GOT3 (cell line): Measurements from ENCODE around the gene SAMD13.

ENCODE experiments used
- DNase-seq: peaks from one replicate; lab custom pipeline; 2025; ENCODE audit warnings: mixed read lengths; lab: John Stamatoyannopoulos, UW

The SAMD13 gene, protein sequence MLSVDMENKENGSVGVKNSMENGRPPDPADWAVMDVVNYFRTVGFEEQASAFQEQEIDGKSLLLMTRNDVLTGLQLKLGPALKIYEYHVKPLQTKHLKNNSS

DNA sequence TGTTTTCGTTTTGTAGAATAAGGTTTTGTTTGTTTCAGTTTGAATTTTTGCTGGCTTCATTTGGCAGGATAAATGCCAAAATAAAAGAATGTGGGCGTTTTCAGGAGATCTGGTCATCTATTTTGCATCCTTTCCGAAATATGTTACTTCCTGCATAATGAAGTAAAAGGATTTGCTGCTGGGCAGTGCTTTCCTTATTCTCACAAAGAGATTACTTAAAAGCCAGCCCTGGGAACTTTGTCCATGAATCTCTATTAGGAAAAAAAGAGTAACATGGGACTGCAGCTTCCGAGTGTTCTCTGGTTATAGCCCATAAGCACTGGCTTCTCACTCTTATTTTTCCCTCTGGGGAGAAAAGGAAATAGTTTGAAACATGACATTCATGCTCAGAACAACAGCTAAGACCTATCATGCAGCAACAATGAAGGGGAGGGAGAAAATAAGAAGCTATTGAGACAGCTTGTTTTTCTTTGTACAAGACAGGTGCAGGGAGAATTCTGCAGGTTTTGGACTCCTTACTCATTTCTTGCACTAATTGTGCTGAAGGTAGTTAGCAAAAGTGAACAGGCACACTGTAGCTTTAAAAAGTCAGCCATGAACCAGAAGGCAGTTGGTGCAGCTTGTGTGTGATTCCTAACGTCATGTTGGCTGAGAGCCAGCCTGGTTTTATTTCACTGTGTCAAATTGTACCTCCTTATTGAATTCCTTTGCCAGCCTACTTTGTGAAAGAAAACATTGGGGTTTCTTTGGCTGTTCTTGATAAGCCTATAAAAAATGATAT lies at the start of gene SAMD13:
TSS of gene SAMD13 (plus strand) at position 705 of the 781 bp plus-strand sequence. CDS start 1,527 bp downstream, outside the sequence.
- no peak for DNase-seq

DNA sequence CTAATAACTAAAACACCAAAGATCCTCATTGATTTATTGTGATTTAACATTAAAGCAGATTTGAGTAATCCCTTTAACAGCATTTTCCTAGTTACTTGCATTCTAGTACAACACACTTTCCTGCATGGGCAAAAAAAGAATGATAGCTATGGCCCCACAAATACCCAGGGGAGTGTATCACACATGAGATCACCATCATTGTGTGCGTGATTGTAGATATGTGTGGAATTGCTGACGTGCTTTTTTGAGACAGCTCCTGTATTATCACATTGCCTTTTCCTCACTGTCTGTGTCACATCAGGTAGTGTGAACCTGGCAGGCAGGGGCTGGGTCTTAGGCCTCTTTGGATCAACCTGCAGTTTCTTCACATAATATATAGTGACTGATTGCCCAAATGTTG lies 48.5 kb upstream of the SAMD13 start:
- DNase-seq = no peak

DNA sequence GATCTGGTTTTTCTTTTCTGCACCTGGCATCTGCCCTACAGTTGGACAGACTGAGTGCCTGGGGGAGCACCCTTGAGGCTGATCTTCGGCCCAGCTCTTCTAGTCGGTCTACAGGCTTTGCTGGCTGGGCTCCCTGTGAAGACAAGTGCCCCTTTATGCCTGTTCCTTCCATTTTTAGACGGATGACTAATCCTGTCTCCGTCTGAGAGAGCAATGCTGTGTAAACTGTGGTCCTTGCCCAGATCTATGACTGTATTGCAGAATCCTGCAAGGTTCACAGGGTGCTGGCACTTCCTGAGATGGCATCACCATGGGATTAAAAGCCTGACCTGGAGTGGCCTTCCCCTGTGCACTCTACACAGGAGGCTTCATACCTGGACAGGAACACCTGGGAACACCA lies 47.6 kb upstream of the SAMD13 start:
- DNase-seq = no peak

DNA sequence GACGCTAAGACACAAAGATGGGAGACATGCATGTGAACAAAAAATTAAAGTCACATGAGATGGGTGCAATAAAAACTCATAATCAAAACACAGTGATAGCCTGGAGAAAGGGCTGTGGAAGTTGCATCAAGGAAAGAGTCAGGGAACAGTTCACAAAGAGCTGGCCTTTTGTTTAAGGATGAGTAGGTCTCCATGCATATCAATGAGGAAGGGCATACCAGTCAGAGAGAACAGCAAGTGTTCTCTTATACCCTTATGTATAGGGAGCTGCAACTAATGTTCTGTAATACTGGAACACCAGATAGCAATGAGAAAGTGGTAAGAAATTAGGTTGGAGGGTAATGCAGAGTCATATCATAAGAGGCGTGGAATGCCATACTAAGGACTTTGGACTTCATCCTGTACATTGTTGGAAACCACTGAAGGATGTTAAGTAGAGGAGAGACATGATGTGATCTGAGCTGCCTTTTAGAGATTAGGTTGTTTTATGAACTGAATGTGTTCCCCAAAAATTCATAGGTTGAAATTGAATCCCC lies 46.7 kb upstream of the SAMD13 start:
- no peak for DNase-seq

DNA sequence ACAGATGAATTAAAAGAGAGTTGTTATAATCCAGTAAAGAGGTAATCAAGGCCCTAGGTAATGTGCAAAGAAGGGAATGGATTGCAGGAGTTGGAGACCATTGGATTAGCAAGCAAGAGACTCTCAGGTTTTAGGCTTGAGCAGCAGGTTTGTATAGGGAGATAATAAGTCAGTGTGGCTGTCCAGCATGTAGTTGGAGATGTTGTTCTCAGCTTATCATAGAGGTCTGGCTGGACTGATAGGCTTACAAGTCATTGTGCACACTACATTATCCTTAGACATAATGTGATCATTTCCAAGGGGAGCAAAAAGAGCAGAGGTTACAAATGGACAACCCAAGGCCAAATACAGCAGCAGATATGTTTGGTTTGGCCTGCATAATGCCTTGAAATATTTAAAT lies 45.9 kb upstream of the SAMD13 start:
- DNase-seq = no peak

DNA sequence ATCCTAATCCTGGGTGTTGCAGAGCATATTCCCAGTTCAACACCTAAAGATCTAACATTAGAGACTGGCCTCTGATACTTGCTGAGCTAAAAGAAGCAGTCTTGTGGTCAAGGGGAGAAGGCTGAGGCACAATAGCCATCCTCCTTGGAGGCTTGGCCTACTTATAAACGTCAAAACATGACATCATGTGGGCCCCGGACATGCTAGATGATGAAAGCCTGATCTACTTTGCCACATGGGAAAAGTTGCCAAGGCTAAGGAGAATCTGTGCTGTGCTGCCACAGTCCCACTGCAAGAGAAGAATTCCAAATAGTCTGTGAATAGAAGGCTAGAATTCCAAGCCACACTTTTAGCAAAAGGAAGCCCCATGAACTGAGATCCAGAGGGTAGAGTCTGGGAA lies 43.9 kb upstream of the SAMD13 start:
- DNase-seq = no peak

DNA sequence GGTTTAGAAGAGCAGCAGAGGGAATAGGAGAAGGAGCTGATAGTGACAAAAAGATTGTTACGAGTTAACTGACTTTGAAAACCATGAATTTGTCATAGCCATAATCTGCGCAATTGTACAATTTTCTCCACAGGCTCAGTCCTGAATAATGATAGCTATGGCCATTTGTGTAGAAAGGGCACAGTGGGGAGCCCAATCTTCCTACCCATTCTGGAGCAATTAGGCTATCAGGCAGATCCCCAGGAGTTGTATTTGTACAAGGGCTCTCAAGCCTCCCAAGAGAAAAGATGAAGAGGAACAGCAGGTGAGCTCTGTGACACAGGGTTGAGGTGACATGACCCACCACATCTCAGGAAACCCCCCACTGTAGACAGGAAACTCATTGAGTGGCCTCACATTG lies 42.1 kb upstream of the SAMD13 start:
- DNase-seq = no peak

DNA sequence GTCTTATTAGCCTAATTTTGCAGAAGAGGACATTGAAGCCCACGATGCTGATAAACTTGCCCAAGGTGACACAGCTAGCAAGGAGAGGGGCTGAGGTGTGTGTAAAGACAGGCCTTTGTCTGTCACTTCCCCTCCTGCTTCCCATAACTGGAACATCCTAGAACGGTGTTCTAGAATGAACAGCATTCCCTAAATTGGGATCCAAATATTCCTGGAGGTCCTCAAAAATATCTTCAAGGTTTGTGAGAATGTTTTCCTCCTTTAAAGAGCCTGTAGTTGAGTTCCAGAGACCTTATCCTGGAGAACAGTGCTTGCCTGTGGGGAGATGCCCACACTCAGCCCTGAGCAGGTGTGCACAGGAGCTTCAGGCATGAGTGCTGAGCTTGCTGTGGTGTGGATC lies 41.5 kb upstream of the SAMD13 start:
- DNase-seq = no peak

DNA sequence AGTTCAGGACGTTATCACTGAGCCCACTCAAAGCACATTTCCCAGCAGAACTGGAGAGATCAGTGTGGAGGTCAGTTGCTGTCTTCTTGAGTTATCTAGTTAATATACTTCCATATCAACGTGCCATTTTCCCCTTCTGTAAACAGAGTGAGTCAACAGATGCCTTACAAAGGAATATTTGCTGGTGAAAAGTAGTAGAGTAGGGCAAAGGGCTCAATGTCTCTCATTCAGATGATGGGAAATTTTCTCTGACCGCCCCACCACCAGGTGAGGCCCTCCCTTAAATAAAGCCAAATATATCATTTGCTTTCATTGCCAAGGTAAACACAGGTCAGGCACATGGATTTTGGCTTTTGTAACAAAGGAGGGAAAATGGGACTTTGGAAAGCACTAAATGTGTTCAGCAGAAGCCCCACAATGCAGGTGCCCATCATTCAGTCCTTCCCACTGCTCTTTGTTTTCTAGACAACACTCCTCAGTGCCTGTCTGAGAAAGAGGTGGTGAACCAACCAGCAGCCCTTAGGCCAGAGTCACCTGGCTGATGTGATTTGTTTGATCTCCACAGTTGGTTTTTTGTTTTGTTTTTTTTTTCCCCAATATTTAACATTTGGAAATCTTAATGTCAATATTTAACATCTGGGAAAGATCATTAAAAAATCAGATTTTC lies 40.5 kb upstream of the SAMD13 start:
- no peak for DNase-seq

DNA sequence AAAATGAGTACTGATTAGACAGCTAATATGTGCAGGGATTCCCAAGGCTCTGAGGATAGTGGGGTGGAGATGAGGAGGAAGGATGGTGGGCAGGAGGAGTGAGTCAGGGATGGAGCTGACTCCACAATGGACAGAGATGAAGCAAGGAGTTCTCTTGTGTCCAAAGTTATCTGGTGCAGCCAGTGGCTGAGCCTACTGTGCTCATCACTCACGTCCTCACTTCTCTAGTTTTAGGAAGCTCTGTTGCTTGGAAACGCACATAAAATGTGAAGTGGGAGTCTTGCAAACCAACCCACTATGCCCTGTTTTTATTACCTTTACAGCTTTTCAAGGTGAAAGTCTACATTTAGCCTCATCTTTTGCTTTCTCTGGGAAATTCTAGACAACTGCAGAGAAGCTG lies 36.5 kb upstream of the SAMD13 start:
- DNase-seq = no peak

DNA sequence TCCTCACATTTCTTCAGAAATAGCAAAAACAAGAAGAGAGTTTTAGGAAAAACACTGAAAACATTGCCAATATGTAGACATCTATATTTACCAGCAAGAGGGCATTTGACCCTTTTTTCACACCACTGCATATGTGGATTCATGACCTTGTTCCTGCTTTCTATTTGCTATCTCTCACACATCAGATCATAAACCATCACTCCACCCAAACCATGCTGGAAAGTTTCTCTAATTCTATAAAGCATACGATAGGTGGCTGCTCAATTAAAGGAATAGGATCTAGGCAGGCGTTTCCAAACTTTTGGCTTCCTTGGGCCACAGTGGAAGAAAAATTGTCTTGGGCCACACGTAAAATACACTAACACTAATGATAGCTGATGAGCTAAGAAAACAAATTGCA lies 35.6 kb upstream of the SAMD13 start:
- DNase-seq = no peak

DNA sequence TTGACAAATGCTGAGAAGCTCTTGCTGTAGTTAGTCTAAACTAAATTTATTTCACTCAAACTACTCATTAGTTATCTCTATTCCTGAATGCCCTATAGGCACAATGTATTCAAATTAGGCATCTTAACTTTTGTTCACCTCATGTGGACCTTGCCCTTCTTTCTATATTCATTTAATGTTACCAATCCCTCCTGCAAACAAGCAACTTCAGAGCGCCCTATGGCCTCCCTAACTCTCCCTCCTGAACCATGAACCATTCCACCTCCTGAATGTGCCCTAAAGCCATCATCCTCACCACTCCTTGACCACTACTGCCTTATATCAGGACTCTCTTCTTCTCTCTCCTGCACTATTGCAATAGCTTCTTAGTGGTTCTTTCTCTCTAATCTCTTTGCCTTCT lies 34.8 kb upstream of the SAMD13 start:
- no peak for DNase-seq

DNA sequence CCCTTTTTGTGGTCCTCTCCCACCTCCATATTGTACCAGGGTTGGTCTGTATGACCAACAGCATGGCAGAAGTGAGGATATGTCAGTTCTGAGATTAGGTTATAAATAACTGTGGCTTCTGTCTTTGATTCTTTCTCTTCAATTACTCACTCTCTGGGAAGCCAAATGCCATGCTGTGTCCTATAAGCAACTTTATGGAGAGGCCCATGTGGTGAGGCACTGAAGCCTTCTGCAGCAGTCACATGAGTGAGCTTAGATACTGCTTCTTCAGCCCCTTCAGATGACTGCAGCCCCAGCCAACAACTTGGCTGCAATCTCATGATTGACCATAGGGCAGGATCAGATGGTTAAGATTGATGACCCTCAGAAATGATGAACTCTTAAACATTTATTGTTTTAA lies 34.0 kb upstream of the SAMD13 start:
- DNase-seq = no peak

DNA sequence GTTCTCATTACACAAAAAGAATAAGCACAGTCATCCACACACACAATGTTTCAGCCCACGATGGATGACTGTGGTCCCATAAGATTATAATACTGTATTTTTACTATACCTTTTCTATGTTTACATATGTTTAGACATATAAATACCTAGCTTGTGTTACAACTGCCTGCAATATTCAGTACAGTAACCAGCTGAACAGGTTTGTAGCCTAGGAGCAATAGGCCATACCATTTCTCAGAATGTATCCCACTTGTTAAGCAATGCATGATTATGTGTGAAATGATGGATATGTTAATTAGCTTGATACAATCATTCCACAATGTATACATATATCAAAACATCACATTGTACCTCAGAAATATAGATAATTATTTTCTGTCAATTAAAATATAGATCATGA lies 33.2 kb upstream of the SAMD13 start:
- DNase-seq = no peak

DNA sequence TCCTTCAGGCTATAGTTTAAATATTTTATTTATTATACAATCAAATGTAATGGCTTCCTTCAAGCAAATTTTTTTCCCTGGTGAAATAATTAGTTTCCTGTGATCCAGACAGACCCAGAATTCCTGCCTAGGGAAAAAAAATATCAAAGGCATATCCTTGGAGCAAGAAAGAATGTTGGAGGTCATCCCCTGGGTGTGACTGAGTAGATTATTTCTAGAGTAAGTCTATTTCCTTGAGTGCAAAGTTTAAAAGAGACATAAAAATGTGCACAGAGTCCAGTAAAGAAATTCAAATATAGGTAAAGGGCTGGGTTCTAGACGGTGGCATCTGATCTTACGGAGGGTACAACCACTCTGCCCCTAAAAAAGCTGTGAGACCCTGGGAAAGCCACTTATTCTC lies 32.2 kb upstream of the SAMD13 start:
- DNase-seq = no peak

DNA sequence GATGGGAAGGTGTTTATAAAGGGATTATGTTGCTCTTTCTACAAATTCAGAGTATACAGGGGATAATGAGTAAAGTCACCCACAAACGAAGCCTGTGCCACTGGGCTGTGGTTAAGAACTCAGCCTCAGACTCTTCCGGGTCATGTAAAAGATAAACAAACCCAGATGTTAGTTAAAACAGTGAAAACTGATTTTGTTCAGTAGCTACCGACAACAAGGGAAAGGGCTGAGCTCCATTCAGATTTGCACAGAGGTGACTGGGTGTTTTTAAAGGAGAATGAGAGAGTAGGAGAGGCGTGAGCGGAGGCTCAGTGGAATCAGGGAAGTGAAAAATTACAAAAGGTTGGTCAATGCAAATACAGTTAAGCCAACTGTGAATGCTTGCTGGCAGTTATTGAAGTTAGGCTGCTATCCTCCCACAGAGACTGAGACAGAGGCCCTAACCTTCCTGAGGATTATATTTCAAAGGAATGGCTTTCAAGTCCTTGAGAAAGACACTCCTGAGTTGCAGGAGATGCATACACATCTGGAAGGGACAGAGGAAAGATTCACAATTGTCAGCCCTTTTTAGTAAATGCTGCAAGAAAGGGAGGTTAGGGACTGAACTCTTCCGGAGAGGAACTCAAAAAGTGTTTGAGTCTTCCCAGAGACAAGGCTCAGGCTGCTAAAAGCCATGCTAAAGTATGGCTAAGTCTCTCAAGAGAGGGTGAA lies 29.9 kb upstream of the SAMD13 start:
- DNase-seq = no peak

DNA sequence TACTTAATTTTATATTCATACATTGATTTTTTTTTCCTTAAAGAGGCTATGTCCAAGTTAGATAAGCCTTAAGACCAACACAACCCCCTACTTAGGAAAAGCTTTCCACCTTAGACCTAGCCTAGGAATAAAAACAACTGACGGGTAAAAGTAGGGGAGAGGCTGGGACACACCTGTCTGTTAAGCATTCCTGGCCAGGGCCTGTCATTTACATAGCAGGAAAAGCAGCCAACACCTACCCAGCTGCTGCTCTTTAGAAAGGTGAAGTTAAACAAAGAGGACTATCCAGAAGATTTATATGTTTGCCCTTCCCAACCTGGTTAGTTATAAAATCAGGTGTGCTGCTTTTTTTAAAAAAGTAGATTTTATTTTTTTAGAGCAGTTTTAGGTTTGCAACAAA lies 29.1 kb upstream of the SAMD13 start:
- no peak for DNase-seq

DNA sequence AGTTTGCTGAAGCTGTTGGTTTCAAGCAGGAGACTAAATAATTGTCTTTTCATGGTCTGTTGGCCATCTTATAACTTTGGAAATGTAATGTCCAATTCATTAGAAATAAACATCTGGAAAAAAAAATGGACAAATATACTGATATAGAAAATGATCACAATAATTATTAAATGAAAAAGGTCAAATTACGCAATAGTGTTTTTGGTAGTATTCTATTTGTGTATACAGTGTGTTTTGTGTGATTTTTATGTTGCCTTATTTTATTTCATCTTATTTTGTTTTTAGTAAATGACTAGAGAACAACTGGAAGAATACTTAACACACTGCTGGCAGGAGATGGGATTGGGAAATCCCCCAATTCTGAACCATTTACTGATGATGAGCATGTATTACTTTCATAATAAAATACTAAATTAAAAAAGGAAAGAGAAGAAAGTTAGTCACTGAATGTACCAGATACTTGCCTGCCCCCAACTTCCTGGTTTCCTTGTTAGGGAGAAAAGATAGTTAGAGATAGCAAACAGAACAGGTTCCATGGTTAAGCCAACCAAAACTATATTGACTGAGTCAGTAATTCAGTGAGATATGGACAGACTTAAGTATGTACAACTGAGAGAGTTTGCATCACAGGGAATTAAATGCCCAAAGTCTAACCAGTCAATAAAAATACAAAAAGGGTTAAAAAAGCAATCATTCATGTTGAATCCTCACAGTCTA lies 24.0 kb upstream of the SAMD13 start:
- DNase-seq = no peak

DNA sequence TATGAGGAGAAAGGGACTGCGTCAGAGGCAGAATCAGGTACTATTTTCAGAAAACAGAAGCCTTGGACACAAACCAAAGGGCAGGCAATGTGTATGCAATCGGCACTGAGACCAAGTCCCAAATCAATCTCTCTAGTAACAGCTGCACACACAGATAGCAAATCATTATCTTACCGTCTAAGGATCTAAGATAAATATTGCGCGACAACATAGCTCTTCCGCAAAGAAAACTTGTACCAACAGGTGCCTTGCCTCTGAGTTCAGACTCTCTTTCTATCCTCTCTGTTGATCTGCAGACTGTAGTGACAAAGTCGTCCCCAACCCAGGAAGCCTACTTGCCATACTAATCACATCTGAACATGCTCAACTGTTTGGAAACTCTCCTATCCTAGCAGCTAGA lies 22.6 kb upstream of the SAMD13 start:
- DNase-seq = no peak

DNA sequence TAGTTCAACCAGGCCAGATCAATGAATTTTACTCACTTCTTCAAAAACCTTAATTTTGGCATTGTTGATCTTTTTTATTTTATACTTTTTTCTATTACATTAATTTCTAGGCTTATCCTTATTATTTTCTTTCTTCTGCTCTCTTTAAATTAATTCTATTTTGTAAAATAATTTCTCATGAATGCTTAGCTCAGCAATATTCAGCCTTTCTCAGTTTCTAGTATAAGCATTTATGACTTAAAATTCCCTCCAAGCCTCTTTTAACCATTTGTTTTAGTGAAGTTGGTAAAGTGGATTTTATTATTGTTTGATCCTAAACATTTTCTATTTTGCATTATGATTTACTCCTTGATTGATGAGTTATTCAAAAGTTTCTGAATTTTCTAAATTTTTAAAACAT lies 20.6 kb upstream of the SAMD13 start:
- no peak for DNase-seq

DNA sequence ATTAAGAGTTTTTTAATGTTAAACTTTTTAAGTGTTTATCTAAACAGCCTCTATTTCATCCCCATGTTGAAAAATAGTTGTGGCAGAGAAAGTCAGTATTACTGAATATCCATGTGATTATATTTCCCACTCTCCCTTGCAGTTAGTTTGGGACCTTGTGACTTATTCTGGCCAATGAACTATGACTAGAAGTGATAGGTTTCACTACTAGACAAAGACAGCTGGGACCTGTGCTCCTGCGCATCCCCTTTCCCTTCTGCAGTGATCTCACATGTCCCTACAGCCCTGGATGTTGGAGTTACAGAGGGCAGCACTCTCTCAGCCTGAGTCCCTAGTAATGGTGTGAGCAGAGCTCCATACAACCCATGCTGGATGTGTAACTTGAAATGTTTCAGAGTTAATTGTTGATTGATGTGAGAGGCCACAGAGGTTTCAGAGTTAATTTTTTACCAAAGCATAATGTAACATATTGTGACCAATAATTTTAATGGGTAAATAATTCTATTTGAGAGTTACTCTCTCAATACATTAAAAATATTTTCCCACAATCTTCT lies 18.7 kb upstream of the SAMD13 start:
- no peak for DNase-seq

DNA sequence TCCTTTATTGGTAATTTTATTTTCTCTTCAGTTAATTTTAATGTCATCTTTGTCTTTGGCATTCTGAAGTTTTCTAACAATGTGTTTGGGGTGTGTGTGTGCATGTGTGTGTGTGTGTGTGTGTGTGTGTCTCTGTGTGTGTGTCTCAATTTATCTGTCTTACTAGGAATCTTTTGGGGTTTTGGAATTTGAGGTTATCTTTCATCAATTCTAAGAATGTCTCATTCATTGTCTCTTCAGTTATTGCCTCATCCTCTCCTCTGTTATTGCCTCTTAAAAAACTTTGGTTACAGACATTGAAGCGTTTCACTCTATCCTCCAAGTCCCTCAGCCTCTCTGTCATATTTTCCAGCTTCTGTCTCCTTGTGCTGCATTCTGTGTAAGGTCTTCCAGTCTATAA lies 18.1 kb upstream of the SAMD13 start:
- no peak for DNase-seq
